Limb (tissue), 2 donors: ENCODE results near the gene GLIPR1L2.
"Not testable (repeated sequence)": the region's sequence is repeated elsewhere in the genome, so short reads cannot be mapped to it uniquely, and the experiment has no call there.

Experiments used
- DNase-seq, 2 donors: peaks; one replicate each; pipeline ENCODE4 v3.0.0-alpha.2; 2016; ENCODE audit errors: extremely low spot score in 2 of 2

Gene GLIPR1L2

DNA sequence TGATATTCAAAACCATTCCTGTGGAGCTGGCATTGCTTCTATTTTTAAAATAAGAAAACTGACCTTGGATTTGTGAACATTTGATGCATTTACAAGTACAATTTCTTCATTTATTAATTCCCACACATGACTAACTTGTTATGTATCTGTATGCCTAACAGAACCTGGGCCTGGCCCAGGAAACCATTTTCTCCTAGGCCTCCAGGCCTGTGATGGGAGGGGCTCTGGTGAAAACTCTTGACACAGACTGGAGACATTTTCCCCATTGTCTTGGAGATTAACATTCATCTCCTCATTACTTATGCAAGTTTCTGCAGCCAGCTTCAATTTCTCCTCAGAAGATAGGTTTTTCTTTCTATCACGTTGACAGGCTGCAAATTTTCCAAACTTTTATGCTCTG is 42.0 kb downstream of the GLIPR1L2 start:
- DNase-seq: no peak

- no peak for DNase-seq
Measured at GRCh38 chr12:75437564-75437963, 46.7 kb downstream of the GLIPR1L2 start.

DNA sequence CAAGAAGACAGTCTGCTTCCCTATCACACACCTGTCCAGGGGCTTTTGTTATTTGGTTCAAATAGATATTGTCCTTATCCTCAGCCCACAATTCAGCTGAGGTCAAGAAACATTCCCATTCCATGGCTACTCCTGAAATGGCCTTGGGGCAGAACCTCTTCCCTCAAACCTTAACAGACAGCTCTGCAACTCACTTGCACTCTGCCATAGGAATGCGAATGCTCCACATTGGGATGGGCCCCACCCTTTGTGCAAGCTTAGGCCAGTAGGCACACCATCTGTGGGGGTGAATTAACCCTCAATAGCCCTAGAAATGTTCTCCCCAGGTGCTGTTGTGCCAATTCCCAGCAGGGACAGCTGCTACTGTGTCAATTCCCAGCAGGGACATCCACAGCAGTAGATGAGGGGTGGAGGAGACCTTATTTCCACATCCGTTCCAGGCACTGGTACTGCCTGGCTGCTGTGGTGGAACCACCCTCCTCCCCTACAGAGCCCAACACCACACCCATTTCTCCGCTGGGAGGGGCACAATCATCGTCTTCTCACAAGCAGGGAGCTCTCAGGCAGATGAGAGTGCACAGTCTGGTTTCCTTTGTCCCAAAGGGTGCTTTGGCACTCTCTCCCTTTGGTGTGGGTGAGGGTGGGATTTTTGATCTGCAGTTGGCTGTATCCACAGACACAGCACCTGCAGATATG is 47.3 kb downstream of the GLIPR1L2 start:
- no peak for DNase-seq

DNA sequence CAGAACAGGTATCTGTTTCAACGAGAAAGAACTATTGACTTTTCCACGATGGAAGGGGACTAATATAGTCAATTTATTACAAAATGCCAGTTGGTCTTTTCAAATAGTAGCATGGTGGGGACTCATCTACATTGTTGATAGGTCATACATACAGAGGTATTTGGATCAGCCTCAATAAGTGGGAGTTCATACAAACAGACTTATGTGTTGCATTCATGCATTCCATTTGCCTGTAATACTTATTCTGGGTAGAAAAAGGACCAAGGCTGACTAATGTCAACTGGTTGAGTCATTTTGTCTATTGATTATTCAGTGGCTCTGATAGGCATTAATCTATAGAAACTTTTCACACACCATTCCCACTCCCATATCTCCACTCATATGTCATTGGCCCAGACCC is 48.2 kb downstream of the GLIPR1L2 start:
- DNase-seq: no peak

DNA sequence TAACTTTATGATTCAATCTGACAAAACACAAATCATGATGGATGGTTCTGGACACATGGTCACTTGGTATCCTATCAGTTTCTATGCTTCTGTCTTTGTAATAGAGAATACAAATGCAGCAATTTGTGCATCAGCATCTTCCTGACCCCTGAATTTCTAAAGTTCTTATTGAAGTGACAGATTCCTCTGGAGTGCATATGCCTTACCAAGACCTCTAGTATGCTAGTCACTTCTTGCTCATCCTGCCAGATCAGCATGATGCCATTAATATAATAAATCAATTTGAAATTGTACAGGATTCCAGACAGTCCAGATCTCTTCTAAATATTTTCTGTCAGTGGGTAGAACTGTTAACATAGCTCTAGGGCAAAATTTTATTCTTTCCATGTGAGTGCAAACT is 49.0 kb downstream of the GLIPR1L2 start:
- no peak for DNase-seq

GRCh38 chr12:75441687-75442449 is 51.0 kb downstream of the GLIPR1L2 start:
- DNase-seq: not testable (repeated sequence)

- not testable (repeated sequence) for DNase-seq
Measured at GRCh38 chr12:75442454-75442853, 51.6 kb downstream of the GLIPR1L2 start.

GRCh38 chr12:75443709-75444108 is 52.8 kb downstream of the GLIPR1L2 start:
- DNase-seq: no peak

DNA sequence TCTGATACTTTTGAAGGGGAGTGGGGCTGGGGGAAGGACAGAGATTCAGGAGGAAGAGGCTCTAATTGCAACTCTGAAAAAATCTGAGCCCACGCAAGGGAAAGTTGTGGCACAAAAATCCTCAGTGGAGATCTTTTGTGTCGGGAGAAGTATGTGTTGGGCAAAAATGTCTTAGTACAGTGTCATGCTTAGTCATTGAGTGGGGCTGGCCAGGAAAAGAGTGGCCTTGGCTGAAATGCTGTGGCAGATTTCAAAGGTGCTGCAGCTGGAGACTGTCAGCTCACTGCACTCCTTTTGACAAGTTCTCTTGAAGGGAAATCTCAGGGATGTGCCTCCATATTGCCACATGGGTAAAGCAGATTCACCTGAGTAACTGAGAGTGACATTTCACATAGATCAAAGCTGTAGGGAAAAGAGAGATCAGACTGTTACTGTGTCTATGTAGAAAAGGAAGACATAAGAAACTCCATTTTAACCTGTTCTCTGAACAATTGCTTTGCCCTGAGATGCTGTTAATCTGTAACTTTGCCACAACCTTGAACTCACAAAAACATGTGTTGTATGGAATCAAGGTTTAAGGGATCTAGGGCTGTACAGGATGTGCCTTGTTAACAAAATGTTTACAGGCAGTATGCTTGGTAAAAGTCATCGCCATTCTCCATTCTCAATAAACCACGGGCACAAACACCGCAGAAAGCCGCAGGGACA is 53.7 kb downstream of the GLIPR1L2 start:
- no peak for DNase-seq

- DNase-seq: not testable (repeated sequence)
Measured at GRCh38 chr12:75445137-75445507, 54.2 kb downstream of the GLIPR1L2 start.

DNA sequence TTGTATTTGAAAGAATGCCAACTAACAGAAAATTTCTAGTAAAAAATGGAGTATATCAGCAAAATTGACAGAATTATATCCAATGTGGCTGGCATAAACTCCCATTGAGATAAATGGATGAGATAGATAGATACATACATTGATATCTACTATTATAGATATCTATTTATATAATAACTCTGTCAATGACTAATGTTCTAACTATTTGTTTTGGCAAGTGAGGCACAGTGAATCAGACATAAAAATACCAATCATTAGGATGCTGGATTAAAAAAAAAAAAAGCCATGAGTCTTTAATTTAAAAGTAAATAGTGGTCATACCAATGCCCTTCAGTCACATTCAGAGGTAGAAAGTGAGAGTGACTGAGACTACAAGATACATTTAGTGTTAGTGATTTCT is 56.0 kb downstream of the GLIPR1L2 start:
- DNase-seq: no peak

DNA sequence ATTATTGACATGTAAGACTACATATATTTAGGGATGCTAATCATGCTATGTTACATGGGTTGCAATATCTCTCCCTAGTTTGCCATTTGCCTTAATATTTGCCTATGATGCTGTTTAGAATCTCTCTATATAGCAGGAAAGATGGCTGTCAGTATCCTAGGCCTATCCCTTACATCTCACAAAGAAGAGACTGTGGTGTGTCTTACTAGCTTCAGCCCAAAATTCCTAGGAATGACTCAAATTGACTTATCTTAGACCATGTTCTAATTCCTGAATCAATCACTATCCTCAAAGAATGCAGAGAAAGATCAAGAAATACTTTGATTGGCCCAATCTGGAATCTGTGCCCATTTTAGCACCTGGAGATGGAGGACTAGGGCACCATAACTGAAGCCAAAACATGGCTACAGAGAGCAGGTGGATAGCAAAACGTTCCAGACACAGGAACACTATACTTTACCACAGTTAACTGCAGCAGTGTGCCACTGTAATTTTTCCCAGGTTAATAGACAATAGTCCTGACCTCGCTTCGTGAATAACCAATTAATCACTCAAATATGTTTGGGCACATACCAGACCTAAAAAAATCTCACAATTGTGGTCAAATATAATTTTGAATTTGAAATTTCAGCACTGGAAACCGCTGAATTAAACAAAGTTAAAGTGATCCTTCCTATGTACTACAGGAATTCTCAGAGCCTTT is 57.0 kb downstream of the GLIPR1L2 start:
- DNase-seq: no peak

DNA sequence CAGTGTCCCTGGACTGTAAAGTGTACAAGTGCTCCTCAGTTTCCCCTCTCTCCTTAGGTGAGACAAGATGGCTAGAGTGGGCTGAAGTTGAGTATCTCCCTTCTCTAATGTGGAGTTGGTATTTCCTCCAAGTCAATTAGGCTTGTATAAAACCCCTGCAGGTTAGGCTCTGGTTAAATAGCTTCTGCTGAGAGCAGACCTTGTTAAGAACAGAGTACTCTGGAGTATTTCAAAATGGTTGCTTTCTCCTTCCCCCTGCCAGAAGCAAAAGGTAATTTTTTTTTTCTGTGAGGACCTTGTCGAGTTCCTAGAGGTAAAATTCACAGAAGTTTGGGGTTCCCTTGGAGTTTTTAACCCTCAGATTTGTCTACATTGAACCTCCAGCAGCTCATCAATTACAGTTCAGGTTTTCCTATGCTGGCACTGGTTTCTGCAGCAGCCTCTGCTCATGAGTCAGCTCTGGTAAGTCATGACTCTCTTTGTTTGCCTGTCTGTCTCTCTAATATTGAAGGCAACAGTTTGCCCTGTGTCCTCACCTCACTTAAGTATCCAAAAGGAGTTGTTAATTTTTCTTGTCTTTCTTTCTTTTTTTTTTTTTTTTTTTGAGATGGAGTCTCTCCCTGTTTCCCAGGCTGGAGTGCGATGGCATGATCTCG is 61.9 kb downstream of the GLIPR1L2 start:
- DNase-seq: no peak

DNA sequence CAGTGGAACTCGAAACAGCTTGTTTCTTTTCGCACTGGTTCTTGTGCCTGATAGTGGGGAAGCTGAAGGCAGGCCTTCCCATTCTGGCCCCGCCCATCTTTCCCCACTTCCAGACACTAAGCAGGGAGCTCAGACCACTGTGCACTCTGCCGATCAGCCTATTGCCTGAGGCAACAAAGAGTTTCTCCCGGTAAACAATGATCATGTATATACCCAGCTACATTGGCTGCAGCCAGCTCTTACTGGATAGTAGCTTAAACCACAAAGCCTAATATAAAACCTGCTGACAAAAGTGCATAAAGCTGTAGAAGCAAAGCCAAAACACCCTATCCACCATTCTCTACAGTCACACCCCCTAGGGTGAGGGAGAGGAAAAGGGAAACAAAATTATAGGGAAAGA is 65.0 kb downstream of the GLIPR1L2 start:
- no peak for DNase-seq

GRCh38 chr12:75457191-75457590 is 66.3 kb downstream of the GLIPR1L2 start:
- no peak for DNase-seq

- DNase-seq: not testable (repeated sequence)
Measured at GRCh38 chr12:75457866-75458265, 67.0 kb downstream of the GLIPR1L2 start.

- DNase-seq: no peak
Measured at GRCh38 chr12:75459755-75460154, 68.9 kb downstream of the GLIPR1L2 start.

- DNase-seq: no peak
Measured at GRCh38 chr12:75460204-75460603, 69.3 kb downstream of the GLIPR1L2 start.

- no peak for DNase-seq
Measured at GRCh38 chr12:75471902-75472890, 81.3 kb downstream of the GLIPR1L2 start.

DNA sequence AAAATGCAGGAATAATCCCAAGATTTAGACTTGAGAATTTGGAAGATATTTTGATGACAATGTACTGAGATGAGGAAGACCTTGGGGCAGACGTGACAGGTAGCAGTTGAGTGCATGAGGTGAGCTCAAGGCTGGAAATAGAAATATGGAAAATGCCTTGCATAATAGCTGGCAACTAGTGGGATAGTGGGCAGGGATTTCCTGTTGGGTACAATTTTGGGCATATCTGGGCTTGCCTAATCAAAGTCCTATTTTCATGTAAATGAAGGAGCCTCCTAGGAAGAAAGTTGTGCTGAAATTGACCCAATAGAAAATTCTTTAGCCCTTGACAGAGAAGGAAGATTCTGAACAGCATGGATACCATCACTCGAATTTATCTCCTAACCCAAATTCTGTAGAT is 83.2 kb downstream of the GLIPR1L2 start:
- DNase-seq: no peak
